Hematopoietic multipotent progenitor cell treated with erythropoietin and hydrocortisone succinate and interleukin-3 and kit ligand, for 4 days (in vitro differentiated cells): ENCODE results near the gene SCN1B.
"Not testable (repeated sequence)": the region's sequence is repeated elsewhere in the genome, so short reads cannot be mapped to it uniquely, and the experiment has no call there.

Experiments used
- DNase-seq: peaks from one replicate; pipeline ENCODE4 v3.0.0-alpha.2; 2015

SCN1B gene

DNA sequence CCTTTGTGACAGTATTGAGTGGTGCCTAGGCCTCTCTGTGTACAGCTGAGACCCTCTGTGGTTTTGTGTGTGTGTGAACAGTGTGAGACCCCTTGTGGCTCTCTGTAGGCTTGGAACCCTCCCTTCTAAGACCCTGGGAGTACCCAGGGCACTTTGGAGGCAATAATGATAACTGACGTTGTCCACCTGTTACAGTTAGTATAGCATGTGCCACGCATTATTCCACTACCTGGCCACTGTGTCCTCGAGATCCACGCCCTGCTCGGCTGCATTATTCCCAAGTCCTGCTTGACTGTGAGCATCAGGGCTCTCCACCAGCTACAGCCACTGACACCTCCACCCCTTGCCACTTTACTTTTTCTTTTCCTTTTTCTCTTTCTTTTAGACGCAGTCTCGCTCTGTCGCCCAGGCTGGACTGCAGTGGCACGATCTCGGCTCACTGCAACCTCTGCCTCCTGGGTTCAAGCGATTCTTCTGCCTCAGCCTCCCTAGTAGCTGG is 28.2 kb upstream of the SCN1B start:
- DNase-seq = no peak

DNA sequence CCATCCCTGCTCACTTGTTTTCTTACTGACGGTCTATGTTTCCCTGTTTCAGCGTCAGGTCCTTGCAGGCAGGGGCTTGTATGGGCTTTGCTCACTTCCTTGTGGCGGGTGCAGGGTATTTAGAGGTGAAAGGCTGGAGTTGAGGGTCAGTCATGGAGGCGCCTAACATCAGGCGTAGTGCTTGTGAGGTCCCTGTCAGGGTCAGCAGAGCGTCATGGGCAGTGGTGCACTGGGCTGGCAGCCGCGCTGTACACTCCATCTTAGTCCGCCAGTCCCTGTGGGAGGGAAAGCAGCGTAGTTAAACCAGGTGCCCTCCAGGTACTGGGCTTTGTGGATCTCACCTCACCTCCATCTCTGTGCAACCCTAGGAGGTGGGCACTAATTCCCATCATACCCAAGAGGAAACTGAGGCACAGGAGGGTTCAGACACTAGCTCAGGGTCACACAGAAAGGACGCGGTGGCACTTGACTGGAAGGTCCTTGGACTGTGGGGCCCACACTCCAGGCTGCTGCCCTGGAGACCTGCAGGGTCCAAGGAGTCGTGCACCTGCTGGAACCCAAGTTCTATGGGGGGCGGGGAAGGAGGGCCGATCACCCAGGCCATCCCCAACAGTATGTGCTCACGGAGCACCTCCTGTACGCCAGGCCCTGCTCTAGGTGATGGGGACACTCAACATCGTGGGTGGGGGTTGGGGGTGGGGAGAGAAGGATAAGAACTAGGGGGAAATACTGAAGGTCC is 25.6 kb upstream of the SCN1B start:
- DNase-seq = no peak

DNA sequence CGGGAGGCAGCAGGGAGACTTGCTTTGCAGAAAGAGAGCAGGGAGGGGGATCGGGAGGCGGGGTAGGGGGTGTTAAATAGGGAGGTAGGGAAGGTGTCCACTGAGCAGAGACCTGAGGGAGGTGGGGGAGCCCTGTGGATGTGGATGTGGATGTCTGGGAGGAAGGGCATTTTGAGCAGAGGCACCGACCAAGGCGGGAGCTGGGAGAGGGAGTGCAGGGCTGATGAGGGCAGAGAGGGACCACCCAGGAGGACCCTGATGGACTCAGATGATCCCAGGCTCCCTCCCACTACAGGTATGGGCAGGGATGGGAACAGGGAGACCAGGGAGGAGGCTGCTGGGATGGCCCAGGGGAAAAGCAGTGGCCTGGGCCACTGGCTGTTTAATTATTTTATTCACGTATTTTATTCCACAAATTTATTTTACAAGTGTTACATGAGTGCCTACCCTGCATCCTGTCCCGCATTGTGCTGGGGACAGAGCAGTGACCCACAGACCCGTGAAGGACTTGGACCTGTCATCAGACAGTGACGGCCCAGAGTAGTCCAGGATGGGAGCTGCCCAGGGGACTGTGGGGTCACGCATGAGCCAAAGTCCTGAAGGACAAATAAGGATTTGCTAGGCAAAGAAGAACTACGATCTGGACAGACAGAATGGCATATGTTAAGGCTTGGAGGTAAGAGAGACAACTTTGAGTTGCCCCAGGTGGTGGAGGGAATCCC is 24.9 kb upstream of the SCN1B start:
- DNase-seq = no peak

DNA sequence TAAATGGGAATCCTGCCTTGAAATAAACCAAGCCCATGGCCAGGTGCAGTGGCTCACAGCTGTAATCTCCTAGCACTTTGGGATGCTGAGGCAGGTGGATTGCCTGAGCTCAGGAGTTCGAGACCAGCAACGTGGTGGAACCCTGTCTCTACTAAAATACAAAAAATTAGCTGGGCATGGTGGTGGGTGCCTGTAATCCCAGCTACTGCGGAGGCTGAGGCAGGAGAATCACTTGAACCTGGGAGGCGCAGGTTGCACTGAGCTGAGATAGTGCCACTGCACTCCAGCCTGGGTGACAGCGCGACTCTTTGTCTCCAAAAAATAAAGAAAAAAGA is 24.3 kb upstream of the SCN1B start:
- not testable (repeated sequence) for DNase-seq

DNA sequence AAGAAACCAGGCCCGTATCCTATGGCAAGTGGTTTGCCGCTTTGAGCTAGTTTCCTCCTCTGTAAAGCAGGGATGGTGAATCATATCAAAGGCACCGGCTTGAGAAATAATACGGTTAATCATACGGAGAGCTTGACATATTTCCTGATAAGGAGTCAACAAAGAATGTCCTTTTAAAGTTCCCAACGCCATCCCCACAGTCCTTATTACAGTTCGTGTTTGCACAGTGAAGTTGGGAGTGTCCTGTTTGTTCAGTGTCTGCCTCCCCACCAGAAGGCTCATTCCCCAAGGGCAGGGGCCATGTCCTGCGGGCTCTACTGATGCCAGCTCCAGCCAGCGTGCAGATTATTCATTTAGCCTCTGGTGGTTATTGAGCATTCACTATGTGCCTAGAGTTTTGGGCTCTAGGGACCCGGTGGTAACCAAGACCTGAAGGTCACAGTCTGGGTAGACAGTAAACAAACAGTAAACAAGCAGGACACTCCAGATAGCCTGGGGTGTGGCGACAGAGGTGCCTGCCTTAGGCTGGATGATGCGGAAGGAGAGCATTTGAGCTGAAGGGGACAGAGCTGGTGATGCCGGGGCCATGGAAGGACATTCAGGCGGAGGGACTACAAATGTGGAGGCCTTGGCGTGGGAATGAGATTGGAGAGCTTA is 23.8 kb upstream of the SCN1B start:
- DNase-seq = no peak

DNA sequence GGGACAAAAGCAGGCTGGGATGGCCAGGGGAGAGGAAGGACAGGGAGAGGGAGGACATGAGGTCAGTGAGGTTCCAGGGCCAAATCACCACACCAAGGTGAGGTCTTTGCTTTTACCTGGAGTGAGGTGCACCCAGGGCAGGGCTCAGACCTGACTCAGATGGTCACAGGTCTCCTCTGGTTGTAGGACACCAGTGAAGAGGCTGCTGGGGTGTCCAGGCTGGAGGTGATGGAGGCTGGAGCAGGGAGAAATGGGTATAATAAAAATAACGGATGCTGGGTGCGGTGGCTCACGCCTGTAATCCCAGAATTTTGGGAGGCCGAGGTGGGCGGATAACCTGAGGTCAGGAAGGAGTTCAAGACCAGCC is 23.3 kb upstream of the SCN1B start:
- no peak for DNase-seq

DNA sequence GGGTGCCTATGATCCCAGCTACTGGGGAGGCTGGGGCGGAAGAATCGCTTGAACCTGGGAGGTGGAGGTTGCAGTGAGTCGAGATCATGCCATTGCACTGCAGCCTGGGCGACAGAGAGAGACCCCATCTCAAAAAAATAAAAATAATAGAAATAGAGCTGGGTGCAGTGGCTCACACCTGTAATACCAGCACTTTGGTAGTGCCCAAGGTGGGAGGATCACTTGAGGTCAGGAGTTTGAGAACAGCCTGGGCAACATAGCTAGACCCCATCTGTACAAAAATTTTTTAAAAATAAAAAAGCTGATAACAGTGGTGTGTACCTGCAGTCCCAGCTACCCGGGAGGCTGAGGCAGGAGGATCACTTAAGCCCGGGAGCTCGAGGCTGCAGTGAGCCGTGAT is 22.8 kb upstream of the SCN1B start:
- DNase-seq = not testable (repeated sequence)

DNA sequence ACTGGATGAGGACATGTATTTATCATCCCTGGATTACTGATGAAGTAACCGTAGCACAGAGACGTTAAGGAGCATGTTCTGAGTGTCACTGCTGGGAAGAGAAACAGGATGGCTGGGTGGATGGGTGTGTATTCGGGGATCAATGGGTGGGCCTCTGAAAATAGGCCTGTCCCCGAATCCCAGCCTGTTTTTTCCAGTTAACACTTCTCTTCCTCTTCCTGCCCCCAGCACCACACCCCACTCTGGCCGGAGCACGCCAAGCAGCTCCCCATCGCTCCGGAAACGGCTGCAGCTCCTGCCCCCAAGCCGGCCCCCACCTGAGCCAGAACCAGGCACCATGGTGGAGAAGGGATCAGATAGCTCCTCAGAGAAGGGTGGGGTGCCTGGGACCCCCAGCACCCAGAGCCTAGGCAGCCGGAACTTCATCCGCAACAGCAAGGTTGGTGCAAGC is 21.4 kb upstream of the SCN1B start:
- DNase-seq = no peak

DNA sequence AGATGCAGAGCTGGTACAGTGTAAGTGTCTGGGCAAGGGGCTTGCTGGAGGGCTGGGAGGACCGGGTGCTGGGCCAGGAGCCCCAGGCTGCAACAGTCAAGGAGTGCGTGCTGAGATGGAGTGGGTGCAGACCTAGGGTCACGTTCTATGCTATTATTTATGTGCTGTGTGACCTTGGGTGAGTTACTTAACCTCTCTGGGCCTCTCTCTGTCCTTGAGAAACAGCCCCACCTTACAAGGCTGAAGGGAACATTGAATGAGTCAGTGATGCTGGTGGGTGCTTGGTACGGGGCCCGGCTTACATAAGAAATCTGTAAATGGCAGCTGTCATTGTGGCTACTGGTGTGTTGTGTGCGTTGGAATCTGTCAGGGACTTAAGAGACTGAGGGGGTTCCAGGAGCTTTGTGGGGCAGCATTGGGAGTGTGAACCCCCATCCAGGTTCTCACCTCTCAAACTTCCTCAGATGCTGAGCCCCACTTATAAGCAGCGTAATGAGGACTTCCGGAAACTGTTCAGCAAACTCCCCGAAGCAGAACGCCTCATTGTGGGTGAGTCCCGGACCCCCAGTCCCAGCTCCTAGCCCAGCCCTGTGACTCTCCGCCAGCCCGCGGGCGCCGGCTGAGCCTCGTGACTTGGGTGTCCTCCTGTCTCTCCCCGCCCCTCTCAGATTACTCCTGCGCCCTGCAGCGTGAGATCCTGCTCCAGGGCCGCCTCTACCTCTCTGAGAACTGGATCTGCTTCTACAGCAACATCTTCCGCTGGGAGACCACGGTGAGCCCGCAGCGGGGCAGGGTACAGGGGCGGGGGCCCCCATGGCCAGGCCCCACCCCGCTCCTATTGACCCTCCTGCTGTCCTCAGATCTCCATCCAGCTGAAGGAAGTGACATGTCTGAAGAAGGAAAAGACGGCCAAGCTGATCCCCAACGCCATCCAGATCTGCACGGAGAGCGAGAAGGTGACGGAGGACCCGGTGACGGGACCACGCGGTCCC is 20.6 kb upstream of the SCN1B start:
- no peak for DNase-seq

DNA sequence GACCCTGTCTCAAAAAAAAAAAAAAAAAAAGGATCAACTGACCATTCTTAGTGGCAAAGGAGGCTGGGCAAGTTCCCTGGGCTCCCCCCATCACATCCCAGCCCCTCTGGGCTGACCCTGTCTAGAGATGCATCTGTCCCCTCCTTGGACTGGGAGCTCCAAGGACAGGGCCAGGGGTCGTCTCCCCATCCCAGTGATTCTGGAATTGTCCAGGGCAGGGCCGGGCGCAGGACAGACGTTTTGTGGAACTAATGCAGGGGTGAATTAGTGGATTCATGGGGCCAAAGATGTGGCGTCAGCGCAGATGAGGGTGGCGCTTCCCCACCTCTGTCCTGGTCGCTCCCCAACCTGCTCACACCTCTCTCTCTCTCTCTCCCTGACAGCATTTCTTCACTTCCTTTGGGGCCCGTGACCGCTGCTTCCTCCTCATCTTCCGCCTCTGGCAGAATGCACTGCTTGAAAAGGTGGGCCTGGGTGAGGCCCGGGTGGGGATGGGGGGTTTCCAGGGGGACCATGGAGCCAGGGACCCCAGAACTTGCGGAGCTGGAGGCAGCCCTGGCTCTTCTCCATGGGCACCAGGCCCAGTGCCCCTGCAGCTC is 19.1 kb upstream of the SCN1B start:
- DNase-seq = no peak

DNA sequence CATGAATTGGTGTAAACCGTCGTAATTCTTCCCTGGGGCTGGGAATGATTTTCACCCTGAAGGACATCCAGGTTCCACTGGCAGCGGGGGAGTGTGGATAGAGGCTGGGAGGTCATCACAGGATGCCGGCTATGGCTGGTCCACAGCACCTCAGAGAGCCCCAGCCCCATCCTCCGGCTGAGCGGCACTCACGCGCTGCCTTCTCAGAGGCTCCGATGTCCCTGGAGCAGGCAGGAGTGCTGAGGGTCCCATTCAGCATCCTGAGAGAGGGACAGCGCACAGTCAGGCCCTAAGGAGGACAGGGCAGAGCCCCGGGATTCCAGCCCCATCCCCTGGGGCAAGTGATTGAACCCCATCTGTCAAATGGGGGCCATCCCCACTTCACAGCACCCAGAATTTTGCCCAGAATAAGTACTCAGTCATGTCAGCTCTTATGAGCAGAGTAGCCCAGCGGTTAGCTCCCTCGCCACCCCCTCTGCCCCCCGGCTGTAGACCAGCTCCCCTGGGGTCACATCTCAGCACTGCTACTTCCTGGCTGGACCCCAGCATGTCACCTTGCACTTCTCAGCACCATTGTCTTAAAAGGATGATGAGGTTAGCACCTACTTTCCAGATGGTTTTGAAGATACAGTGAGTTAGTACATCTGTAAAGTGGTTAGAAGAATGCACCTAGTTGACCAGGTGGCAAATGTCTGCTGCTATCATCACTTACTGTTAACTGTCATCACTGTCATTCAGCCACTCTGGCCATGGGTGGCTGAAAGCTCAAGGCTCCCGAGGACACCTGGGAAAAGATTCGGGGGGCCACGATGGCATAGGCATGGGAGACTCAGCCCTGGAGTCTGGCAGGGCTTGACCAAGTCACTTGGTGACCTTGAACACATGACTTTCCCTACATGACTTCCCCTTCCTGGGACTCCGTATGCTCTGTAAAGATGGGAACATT is 18.3 kb upstream of the SCN1B start:
- DNase-seq = no peak

DNA sequence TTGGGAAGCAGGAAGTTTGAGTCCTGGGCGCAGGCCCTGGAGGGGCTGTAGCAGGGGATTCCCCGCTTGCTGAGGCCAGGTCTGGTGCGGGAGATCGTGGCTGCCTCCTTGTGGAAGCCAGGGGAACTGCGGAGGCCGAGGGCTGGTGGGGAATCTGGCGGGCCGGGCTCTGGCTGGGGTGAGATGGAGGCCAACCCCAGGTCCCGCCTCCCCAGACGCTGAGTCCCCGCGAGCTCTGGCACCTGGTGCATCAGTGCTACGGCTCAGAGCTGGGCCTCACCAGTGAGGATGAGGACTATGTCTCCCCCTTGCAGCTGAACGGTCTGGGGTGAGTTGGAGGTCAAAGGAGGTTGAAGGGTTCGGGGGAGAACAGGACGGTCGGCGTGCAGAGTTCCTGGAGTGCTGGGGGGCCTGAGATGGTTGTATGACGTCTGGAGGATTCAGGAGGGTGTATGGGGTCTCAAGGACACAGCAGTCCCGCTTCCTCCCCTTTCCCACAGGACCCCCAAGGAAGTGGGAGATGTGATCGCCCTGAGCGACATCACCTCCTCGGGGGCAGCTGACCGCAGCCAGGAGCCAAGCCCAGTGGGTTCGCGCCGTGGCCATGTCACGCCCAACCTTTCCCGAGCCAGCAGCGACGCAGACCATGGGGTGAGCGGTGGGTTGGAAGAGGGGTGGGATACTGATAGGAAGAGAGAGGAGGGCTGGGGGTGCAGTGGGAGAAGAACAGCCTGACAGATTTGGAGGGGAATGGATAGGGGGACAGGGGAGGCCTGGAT is 17.0 kb upstream of the SCN1B start:
- peak; percentile 77 for DNase-seq

DNA sequence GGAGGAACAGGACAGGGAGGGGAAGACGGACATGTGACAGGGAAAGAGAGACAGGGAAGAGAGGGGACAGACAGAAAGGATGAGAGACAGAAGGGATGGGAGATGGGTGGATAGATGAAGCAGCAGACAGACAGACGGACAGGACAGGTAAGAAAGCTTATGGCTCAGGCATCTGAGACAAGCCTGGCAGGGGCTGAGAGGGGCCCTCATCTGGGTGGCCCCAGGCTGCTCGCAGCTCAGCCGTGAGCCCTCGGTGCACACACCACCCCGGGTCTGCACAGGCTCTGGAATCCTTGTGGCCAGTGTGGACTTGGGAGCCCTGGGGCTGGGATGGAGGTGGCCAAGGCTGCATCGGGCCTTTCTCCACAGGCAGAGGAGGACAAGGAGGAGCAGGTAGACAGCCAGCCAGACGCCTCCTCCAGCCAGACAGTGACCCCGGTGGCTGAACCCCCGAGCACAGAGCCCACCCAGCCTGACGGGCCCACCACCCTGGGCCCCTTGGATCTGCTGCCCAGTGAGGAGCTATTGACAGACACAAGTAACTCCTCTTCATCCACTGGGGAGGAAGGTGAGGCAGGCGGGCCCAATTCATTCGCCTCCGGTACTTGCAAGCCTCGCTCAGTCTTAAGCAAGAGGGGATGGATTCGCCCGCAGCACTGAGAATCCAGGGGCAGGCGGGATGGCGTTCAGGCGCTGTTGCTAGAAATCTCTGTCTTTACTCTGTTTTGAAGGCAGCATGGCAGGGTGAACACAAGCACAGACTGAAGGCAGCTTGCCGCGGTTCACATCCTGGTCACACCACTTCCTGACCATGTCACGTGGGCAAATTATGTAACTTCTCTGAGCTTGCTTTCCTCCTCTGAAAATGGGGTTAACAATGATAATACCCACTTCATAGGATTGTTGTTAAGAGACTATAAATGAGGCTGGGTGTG is 16.2 kb upstream of the SCN1B start:
- DNase-seq = peak; percentile 87

DNA sequence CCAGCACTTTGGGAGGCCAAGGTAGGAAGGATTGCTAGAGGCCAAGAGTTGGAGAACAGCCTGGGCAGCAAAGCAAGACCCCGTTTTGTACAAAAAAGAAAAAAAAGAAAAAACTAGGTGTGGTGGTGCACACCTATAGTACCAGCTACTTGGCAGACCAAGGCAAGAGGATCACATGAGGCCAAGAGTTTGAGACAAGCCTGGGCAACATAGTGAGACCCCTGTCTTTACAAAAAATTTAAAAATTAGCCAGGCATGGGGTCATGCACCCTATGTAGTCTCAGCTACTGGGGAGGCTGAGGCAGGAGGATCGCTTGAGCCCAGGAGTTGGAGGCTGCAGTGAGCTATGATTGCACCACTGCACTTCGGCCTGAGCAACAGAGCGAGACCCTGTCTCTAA is 15.5 kb upstream of the SCN1B start:
- not testable (repeated sequence) for DNase-seq

DNA sequence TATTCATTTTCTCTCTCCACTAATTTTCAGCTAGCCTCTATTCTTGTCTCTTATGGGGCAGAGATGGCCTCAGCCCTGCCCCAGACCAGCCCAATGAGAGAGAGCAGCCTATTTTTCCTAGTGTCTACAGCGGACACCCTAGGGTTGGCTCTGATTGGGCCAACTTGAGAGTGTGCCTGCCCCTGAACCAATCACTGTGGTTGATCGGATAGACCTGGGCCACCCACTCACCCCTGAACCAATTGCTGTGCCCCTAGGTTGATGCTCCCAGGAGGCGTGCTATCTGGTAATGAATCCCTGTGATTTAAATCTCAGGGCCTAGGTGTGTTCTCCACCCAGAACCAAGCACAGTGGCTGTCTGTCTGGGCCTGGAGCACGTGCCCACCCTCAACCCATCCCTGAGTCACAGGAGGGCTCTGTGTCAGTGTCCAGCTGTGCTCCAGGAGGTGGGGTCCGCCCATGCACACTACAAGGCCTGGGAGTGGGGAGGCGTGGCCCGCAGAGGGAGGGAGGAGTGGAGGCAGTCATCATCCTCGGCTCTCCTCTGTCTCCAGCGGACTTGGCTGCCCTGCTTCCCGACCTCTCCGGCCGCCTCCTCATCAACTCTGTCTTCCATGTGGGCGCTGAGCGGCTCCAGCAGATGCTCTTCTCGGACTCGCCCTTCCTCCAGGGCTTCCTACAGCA is 14.9 kb upstream of the SCN1B start:
- no peak for DNase-seq

DNA sequence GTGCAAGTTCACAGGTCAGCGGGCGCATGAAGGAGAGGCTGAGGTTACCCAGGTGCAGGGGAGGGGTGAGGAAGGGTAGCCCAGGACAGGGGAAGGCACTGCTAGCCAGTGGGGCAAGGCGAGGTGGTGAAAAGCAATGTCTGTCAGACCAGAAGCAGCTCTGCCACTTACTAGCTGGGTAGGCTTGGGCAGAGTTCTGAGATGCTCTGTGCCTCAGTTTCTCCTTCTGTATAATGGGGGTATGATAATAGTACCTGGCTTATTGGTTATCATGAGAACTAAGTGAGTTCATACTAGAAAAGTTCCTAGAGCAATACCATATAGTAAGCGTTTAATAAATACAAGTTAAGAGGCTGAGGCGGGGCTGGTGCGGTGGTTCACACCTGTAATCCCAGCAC is 14.3 kb upstream of the SCN1B start:
- no peak for DNase-seq

DNA sequence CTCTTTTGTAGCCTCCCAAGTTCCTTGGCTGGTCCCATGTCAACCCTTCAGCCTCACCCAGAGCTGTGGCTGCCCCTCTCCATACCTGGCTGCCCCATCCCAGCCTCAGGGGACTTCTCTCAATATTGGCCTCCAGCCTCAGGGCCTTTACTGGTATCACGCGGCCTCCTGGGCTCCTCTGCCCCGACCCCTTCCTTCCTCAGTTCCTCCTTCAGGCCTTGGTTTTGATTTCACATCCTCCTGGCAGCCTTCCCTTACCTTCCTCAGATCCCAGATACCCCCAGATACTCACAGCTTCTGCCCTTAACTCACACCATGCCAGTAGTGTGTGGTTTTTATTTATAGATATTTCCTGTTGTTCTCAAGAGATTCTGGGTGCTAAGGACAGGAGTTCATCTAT is 12.8 kb upstream of the SCN1B start:
- no peak for DNase-seq

DNA sequence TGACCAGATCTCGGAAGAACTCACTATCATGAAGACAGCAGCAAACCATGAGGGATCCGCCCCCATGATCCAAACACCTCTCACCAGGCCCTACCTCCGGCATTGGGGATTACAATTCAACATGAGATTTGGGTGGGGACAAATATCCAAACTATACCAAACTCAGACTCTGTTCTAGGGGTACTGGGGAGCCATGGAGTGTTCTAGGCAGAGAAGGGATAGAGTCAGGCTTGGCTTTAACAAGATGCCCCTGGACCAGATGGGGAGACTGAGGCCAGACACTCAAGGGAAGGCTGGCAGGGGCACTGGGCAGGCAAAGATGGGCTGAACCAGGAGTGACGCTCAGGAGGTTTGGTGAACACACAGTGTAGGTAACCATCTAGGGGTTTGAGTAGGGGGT is 11.9 kb upstream of the SCN1B start:
- no peak for DNase-seq

DNA sequence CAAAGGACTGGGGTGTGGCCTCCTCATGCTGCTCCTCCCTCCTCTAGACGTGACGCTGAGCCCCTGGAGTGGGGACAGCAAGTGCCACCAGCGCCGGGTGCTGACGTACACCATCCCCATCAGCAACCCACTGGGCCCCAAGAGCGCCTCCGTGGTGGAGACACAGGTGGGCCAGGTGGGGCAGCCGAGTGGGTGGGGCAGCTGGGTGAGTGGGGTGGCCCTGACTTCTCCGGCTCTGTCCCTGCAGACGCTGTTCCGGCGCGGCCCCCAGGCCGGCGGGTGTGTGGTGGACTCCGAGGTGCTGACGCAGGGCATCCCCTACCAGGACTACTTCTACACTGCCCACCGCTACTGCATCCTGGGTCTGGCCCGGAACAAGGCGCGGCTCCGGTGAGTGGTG is 11.1 kb upstream of the SCN1B start:
- no peak for DNase-seq
